Measurements from ENCODE around the gene CC2D1B. TPM values are rescaled to one million over a fixed set of nuclear protein-coding genes. Genes with fewer than 3 reads are reported as not detected.
A peak's percentile ranks its signal among the peaks of the same experiment; 100 is the strongest.

The CC2D1B gene
- total RNA-seq, 1 experiment from 2014 or later, result 20.9 TPM

GRCh38 chr1:52348704-52349300 is 17.2 kb downstream of the CC2D1B start:
- peak; percentile 64 to 74 for DNase-seq
- no peaks in the 10 kb centered on the region for H3K9me3 ChIP-seq (replicated peaks)
- H3K36me3 ChIP-seq, result peaks cover 14% of the 10 kb centered on the region
- H3K27me3 ChIP-seq, result no peaks in the 10 kb centered on the region
- H3K4me3 ChIP-seq, result no peak overlapping the region
- H3K27ac ChIP-seq, result no peak overlapping the region
- no peaks in the 10 kb centered on the region for H3K4me1 ChIP-seq

GRCh38 chr1:52346653-52347052 is 19.4 kb downstream of the CC2D1B start:
- Histone ChIP-seq H3K4me1 (no peaks in the 10 kb centered on the region), H3K4me3 (no peak overlapping the region), H3K27me3 (no peaks in the 10 kb centered on the region), H3K27ac (no peak overlapping the region), H3K36me3 (no peaks in the 10 kb centered on the region), H3K9me3 (replicated peaks) (no peaks in the 10 kb centered on the region)
- DNase-seq, result no peak

GRCh38 chr1:52345252-52345651 is 20.8 kb downstream of the CC2D1B start:
- no peaks in the 10 kb centered on the region for H3K4me1 ChIP-seq
- DNase-seq, result no peak
- H3K27ac ChIP-seq, result no peak overlapping the region
- no peaks in the 10 kb centered on the region for H3K27me3 ChIP-seq
- no peaks in the 10 kb centered on the region for H3K9me3 ChIP-seq (replicated peaks)
- H3K4me3 ChIP-seq, result no peak overlapping the region
- peaks cover under 1% of the 10 kb centered on the region; the same call in 1 of the 2 replicates for H3K36me3 ChIP-seq

- Histone ChIP-seq H3K27ac (no peak overlapping the region), H3K4me3 (no peak overlapping the region), H3K9me3 (replicated peaks) (no peaks in the 10 kb centered on the region), H3K36me3 (peaks cover 3% of the 10 kb centered on the region; the same call in 1 of the 2 replicates), H3K27me3 (no peaks in the 10 kb centered on the region), H3K4me1 (no peaks in the 10 kb centered on the region)
- no peak for DNase-seq
Observed at GRCh38 chr1:52343979-52344378, 22.0 kb downstream of the CC2D1B start.

GRCh38 chr1:52341655-52342260 is 24.2 kb downstream of the CC2D1B start:
- no peak overlapping the region for H3K4me3 ChIP-seq
- DNase-seq, result no peak
- H3K9me3 ChIP-seq (replicated peaks), result no peaks in the 10 kb centered on the region
- no peaks in the 10 kb centered on the region for H3K27me3 ChIP-seq
- peaks cover 3% of the 10 kb centered on the region for H3K36me3 ChIP-seq
- no peak overlapping the region for H3K27ac ChIP-seq
- H3K4me1 ChIP-seq, result no peaks in the 10 kb centered on the region

GRCh38 chr1:52337439-52337838 is 28.6 kb downstream of the CC2D1B start:
- DNase-seq, result no peak
- H3K9me3 ChIP-seq (replicated peaks), result no peaks in the 10 kb centered on the region
- H3K4me3 ChIP-seq, result no peak overlapping the region
- no peaks in the 10 kb centered on the region for H3K27me3 ChIP-seq
- peaks cover 3% of the 10 kb centered on the region for H3K36me3 ChIP-seq
- H3K27ac ChIP-seq, result no peak overlapping the region
- no peaks in the 10 kb centered on the region for H3K4me1 ChIP-seq

GRCh38 chr1:52334906-52335528 is 31.0 kb downstream of the CC2D1B start:
- no peak for DNase-seq
- no peak overlapping the region for H3K4me3 ChIP-seq
- H3K9me3 ChIP-seq (replicated peaks), result no peaks in the 10 kb centered on the region
- H3K4me1 ChIP-seq, result no peaks in the 10 kb centered on the region
- H3K27me3 ChIP-seq, result no peaks in the 10 kb centered on the region
- no peak overlapping the region for H3K27ac ChIP-seq
- peaks cover under 1% of the 10 kb centered on the region for H3K36me3 ChIP-seq

GRCh38 chr1:52332411-52332810 is 33.6 kb downstream of the CC2D1B start:
- no peaks in the 10 kb centered on the region for H3K4me1 ChIP-seq

GRCh38 chr1:52328615-52329014 is 37.4 kb downstream of the CC2D1B start:
- no peaks in the 10 kb centered on the region for H3K27me3 ChIP-seq
- no peaks in the 10 kb centered on the region for H3K4me1 ChIP-seq
- H3K27ac ChIP-seq, result no peak overlapping the region
- H3K36me3 ChIP-seq, result 0 out of 2 replicates have a peak, but pooled peaks cover 2% of the 10 kb centered on the region
- H3K4me3 ChIP-seq, result no peak overlapping the region
- H3K9me3 ChIP-seq (replicated peaks), result no peaks in the 10 kb centered on the region
- DNase-seq, result no peak

More at GRCh38 chr1:52332411-52332810, 33.6 kb downstream of the CC2D1B start:
- Histone ChIP-seq H3K36me3 (no peaks in the 10 kb centered on the region), H3K27ac (no peak overlapping the region), H3K4me3 (no peak overlapping the region), H3K9me3 (replicated peaks) (no peaks in the 10 kb centered on the region), H3K27me3 (no peaks in the 10 kb centered on the region)
- DNase-seq, result no peak

GRCh38 chr1:52325786-52326185 is 40.2 kb downstream of the CC2D1B start:
- Histone ChIP-seq H3K36me3 (0 out of 2 replicates have a peak, but pooled peaks cover 2% of the 10 kb centered on the region), H3K4me1 (no peaks in the 10 kb centered on the region), H3K27me3 (no peaks in the 10 kb centered on the region), H3K27ac (no peak overlapping the region), H3K4me3 (no peak overlapping the region), H3K9me3 (replicated peaks) (no peaks in the 10 kb centered on the region)
- DNase-seq, result no peak

- H3K36me3 ChIP-seq, result 0 out of 2 replicates have a peak, but pooled peaks cover 2% of the 10 kb centered on the region
- no peaks in the 10 kb centered on the region for H3K27me3 ChIP-seq
- DNase-seq, result no peak
- no peak overlapping the region for H3K4me3 ChIP-seq
- H3K4me1 ChIP-seq, result no peaks in the 10 kb centered on the region
- H3K9me3 ChIP-seq (replicated peaks), result no peaks in the 10 kb centered on the region
- H3K27ac ChIP-seq, result no peak overlapping the region
Observed at GRCh38 chr1:52323731-52324130, 42.3 kb downstream of the CC2D1B start.

- no peaks in the 10 kb centered on the region for H3K27me3 ChIP-seq
- DNase-seq, result no peak
- H3K27ac ChIP-seq, result no peak overlapping the region
- no peak overlapping the region for H3K4me3 ChIP-seq
- no peaks in the 10 kb centered on the region for H3K4me1 ChIP-seq
- no peaks in the 10 kb centered on the region for H3K36me3 ChIP-seq
- no peaks in the 10 kb centered on the region for H3K9me3 ChIP-seq (replicated peaks)
Observed at GRCh38 chr1:52321061-52321460, 44.9 kb downstream of the CC2D1B start.

GRCh38 chr1:52306227-52307006 is 59.6 kb downstream of the CC2D1B start:
- Histone ChIP-seq H3K27ac (no peak overlapping the region), H3K4me3 (no peak overlapping the region), H3K27me3 (no peaks in the 10 kb centered on the region), H3K36me3 (no peaks in the 10 kb centered on the region), H3K9me3 (replicated peaks) (no peaks in the 10 kb centered on the region), H3K4me1 (no peaks in the 10 kb centered on the region)
- DNase-seq, result no peak

- H3K27me3 ChIP-seq, result no peaks in the 10 kb centered on the region
- no peak overlapping the region for H3K4me3 ChIP-seq
- no peak for DNase-seq
- H3K9me3 ChIP-seq (replicated peaks), result no peaks in the 10 kb centered on the region
- no peaks in the 10 kb centered on the region for H3K36me3 ChIP-seq
- H3K27ac ChIP-seq, result no peak overlapping the region
- no peaks in the 10 kb centered on the region for H3K4me1 ChIP-seq
Observed at GRCh38 chr1:52305417-52306226, 60.4 kb downstream of the CC2D1B start.

Data from SJCRH30 (cell line).